Measurements from ENCODE around the gene CSRNP3.

Gene CSRNP3

DNA sequence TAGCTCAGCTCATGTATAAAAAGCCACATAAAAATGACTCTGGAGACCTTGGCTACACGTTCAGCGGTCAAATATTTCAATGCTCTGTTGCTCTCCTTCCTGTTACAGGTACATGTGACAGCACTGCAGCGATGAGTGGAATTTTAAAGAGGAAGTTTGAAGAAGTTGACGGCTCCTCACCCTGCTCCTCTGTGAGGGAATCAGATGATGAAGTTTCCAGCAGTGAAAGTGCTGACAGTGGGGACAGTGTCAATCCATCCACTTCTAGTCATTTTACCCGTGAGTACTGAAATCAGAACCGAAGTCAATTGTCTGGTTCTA is 125.4 kb downstream of the CSRNP3 start:
- TF ChIP-seq, protein P1, sequence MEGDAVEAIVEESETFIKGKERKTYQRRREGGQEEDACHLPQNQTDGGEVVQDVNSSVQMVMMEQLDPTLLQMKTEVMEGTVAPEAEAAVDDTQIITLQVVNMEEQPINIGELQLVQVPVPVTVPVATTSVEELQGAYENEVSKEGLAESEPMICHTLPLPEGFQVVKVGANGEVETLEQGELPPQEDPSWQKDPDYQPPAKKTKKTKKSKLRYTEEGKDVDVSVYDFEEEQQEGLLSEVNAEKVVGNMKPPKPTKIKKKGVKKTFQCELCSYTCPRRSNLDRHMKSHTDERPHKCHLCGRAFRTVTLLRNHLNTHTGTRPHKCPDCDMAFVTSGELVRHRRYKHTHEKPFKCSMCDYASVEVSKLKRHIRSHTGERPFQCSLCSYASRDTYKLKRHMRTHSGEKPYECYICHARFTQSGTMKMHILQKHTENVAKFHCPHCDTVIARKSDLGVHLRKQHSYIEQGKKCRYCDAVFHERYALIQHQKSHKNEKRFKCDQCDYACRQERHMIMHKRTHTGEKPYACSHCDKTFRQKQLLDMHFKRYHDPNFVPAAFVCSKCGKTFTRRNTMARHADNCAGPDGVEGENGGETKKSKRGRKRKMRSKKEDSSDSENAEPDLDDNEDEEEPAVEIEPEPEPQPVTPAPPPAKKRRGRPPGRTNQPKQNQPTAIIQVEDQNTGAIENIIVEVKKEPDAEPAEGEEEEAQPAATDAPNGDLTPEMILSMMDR (IDR thresholded peaks at IDR 0.05) = no peak
- no peak for TF ChIP-seq ZFX (IDR thresholded peaks at IDR 0.05; ENCODE audit: borderline replicate concordance)

DNA sequence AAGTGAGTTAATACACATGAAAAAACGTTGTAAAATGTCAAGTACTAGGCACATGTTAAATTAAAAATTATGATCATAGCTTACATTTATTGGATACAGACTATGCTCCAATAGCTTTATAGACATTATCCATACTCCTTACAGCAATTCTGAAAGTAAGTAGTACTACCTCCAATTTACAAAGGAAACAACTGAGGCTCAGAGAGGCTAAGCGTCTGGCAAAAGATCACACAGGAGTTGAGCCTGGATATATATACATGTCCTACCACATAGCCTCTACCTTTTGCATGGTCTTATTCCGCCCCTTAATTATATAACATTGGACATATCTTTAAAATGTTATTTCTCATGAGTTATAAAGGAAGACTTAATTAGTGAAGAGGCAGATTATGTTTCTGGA is 127.3 kb downstream of the CSRNP3 start:
- TF ChIP-seq, protein P1 (IDR thresholded peaks at IDR 0.05) = no peak
- TF ChIP-seq ZFX (IDR thresholded peaks at IDR 0.05; ENCODE audit: borderline replicate concordance) = no peak
- H3K27ac ChIP-seq = no peak overlapping the region

More for the DNA sequence above, 125.4 kb downstream of the CSRNP3 start:
- no peak overlapping the region for H3K27ac ChIP-seq

DNA sequence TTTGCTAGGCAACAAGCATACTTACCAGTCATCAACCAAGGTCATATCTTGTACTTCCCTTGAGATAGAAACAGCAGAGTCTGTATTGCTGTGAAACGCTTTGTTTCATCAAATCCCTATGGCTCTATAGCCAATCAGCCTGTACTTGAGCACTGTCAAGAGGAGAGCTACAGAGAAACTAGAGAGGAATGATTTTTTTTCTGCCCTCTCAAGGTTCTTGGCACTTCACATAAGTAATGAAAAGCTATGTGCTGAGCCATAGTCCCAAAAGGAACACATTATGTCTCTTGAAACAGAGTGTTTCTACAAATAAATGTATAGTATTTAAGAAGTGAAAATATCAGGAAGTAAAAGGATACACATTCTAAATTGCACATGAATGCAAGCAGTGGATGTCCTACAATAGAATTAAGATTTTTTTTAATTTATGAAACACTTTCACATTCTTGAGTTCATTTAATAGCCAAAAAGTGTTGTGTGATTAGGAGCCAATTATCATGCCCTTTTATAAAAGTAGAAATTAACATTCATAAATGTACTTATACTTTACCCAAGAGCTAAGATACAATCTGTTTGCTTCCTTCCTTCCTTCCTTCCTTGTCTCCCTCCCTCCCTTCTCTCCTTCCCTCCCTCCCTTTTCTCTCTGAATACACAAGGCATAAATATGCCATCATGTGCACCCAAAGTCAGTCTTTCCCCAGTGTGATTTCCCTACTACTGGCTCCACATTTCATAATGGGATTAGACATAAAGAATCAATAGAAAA is 131.8 kb downstream of the CSRNP3 start:
- H3K27ac ChIP-seq = no peak overlapping the region
- TF ChIP-seq, protein P1 (IDR thresholded peaks at IDR 0.05) = no peak
- TF ChIP-seq ZFX (IDR thresholded peaks at IDR 0.05; ENCODE audit: borderline replicate concordance) = no peak

DNA sequence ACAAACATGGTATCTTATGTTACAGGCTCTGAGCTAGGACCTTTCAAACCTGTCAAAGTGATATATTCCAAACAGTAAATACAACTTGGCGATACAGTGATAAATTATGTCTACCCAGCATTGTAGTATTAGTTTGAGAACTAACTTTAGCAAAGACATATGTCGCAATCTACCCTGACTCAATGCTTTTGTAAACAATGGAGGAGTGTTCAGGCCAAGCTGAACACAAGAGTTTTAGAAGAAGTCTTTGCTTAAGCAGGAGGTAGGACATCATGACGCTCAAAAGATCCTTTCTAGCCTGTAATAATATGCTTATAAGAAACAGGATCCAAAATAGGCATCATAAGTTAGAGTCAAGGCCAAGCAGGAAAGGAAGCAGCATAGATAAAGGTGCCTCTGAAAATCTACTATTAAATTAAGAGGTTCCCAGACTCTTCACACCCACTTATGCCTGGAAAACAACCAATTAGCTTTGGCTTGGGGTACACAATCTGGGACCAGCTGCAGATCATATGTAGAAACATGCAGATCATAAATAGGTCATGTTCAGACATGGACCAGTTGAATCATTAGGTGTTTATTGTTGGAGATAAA is 132.5 kb downstream of the CSRNP3 start:
- H3K27ac ChIP-seq = no peak overlapping the region
- TF ChIP-seq ZFX (IDR thresholded peaks at IDR 0.05; ENCODE audit: borderline replicate concordance) = no peak
- TF ChIP-seq, protein P1 (IDR thresholded peaks at IDR 0.05) = no peak

DNA sequence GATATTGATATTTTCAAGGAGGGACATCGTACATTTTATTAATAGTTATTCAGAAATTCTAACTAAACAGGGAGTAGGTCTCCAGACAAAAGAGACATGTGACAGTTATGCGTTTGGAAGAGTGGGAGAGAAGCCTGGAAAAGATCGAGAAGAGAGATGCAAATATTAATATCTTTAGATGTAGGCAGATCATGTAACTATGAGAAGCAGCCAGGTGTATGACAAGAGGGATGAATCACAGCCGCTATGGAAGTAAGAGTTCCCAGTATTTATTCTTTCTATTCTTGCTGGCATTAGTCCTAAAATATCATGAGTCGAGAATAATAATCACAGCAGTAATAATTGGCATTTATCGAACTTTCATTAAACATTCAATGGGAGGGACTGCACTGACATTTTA is 140.2 kb downstream of the CSRNP3 start:
- TF ChIP-seq ZFX (IDR thresholded peaks at IDR 0.05; ENCODE audit: borderline replicate concordance) = no peak
- TF ChIP-seq, protein P1 (IDR thresholded peaks at IDR 0.05) = no peak
- H3K27ac ChIP-seq = no peak overlapping the region

DNA sequence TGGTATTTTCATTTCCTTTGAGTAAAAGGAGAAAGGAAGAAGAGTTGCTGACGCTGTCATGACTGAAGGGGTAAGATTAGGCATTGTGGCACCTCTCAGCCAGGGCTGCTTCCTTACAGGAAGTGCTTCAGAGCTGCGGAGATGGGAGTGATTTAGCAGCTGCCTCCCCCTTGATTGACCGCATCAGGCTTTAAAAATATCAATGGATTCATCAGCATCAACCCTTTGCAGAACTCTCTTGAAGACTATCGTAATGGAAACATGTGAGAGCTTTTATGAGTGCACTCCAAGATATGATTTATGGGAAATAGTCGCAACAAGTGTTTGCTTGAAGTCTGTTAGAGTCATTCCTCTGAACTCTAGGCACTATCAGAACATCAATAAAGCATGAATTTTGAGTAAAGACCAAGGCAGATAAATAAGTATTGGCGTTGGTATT is 141.1 kb downstream of the CSRNP3 start:
- TF ChIP-seq, protein P1 (IDR thresholded peaks at IDR 0.05) = no peak
- TF ChIP-seq ZFX (IDR thresholded peaks at IDR 0.05; ENCODE audit: borderline replicate concordance) = no peak
- no peak overlapping the region for H3K27ac ChIP-seq

DNA sequence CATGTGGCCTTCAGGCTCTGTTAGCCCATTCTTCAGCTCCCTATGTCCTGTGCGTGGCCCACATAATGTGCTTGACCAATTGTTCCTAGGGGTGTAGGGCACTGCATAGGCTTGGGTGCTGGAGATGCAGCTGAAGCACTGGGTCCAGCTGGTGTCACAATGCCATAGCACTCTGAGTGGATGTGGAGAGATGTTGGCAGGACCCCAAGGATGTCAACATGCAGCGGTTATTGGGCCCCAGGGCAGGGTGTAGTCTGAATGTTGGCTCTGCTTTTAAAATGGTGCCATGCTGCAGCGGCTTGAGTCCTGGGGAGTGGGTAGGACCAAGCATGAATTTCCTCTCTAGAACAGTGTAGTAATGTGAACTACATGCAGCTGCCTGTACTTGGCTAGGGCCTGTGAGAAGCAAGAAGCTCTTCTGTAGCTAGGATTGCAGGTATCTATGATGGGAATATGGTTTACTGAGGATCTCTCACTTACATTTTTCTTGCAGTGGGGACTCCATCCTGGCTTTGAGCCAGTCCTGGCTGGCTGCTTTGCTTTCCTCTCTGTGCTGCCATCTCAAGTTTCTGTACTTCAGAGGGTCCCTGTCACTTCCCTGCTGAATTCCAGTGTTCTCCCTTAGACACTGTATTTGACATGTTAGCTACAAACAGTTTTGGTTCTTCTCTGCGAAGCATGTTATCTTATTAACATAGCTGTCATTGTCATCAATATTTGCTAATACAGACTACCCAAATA is 148.4 kb downstream of the CSRNP3 start:
- no peak for TF ChIP-seq ZFX (IDR thresholded peaks at IDR 0.05; ENCODE audit: borderline replicate concordance)
- TF ChIP-seq, protein P1 (IDR thresholded peaks at IDR 0.05) = no peak
- H3K27ac ChIP-seq = no peak overlapping the region

Data from 22Rv1 (cell line).